Gastrocnemius medialis (tissue), 4 donors: ENCODE results near the gene TRIO. TPM values are rescaled to one million over a fixed set of nuclear protein-coding genes. Genes with fewer than 3 reads are reported as not detected.
A peak's percentile ranks its signal among the peaks of the same experiment; 100 is the strongest.

Experiments
- ATAC-seq, 2 donors: fragments of 150-250 bp; one replicate each; pipeline ENCODE4 v1.9.1; 2016
- DNase-seq, 2 donors: peaks; one replicate each; pipeline ENCODE4 v3.0.0-alpha.2; 2019
- H3K27ac ChIP-seq, 4 donors: fragments of 200-600 bp; sonication (generic); 1 replicate in 1 of 4; 2 replicates in 3 of 4; pipeline ENCODE4 v1.5.1; 2016 to 2018; ENCODE audit warnings: mild to moderate bottlenecking in 2 of 4, moderate library complexity in 1 of 4
- H3K27me3 ChIP-seq, 3 donors: fragments of 200-600 bp; sonication (generic) in 2 of 3; 1 replicate in 1 of 3; 2 replicates in 2 of 3; pipeline versions ENCODE4 v1.5.1 to v1.6.0; 2016 to 2019; ENCODE audit warnings: mild to moderate bottlenecking in 1 of 3, moderate library complexity in 1 of 3
- H3K36me3 ChIP-seq, 2 donors: fragments of 200-600 bp; sonication (generic) in 1 of 2; one replicate each; pipeline ENCODE4 v1.5.1; 2017 to 2018
- H3K4me1 ChIP-seq, 2 donors: fragments of 200-600 bp; sonication (generic) in 1 of 2; one replicate each; pipeline ENCODE4 v1.5.1; 2016 to 2017; ENCODE audit warnings: mild to moderate bottlenecking in 2 of 2
- H3K4me3 ChIP-seq, 4 donors: fragments of 200-600 bp; sonication (generic) in 3 of 4; 1 replicate in 1 of 4; 2 replicates in 3 of 4; pipeline ENCODE4 v1.5.1; 2016 to 2019; ENCODE audit warnings: mild to moderate bottlenecking in 2 of 4
- H3K9me3 ChIP-seq, 3 donors: fragments of 200-600 bp; sonication (generic) in 2 of 3; 1 replicate in 1 of 3; 2 replicates in 2 of 3; pipeline ENCODE4 v1.5.1; 2016 to 2019
- POLR2A ChIP-seq, 2 donors: fragments of 450-650 bp; IDR thresholded peaks; one replicate each; pipeline ENCODE4 v1.6.1; 2017; ENCODE audit warnings: antibody characterized with exemption in 2 of 2, mild to moderate bottlenecking in 2 of 2, moderate library complexity in 2 of 2
- in situ Hi-C, 4 donors: fragments of 200-750 bp; cut with MboI; loops; one replicate each; pipeline versions ENCODE4 v1.15.0 to v1.8.0; 2017; ENCODE audit warnings: low sequenced_read_pairs in 4 of 4
- intact Hi-C: fragments of 100-400 bp; cut with DNase I; formaldehyde crosslinking; loops from one replicate; pipeline ENCODE4 v1.15.1; 2023; ENCODE audit warnings: low total_unique reads
- total RNA-seq, 4 donors: library from RNA; depleted of rRNA; stranded (reverse); fragments of >200 nt; gene quantifications; one replicate each; pipeline versions ENCODE4 v1.1.0 to v1.2.3, GENCODE V29; 2016
- TF ChIP-seq, protein P1 (sequence below), 5 experiments: fragments of 450-650 bp in 3 of 5; fragments of 200-600 bp in 2 of 5; sonication (generic) in 2 of 5; IDR thresholded peaks in 4 of 5; conservative IDR thresholded peaks in 1 of 5; 1 replicate in 4 of 5; 2 replicates in 1 of 5; pipeline ENCODE4 v1.5.1; 2016 to 2019; ENCODE audit warnings: antibody characterized with exemption in 5 of 5, mild to moderate bottlenecking in 3 of 5, moderate library complexity in 3 of 5

The TRIO gene
- total RNA-seq, 4 donors from 2014 or later, result 31.5 to 57.5 (median 50.4) TPM

DNA sequence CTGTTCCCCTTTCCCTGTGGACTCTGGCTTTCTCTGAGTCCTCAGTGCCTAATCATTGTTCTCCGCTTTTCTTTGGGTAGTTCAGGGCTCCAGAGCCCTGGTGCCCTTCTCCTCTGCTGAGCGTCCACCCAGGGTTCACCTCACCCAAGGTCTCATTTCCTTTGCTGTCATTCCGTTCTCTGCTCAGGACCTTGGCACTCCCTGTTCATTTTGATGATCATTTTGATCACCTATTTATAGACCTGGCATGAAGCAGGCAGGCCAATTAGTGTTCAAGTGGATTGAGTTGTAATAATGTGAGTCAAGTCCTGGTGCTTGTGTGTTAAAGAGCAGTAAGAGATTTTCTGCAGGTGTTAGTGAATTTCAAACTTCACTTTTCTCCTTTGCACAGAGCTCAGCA is 3.6 kb downstream of the TRIO start:
- Histone ChIP-seq H3K4me1 (peaks cover 53 to 59% of the 10 kb centered on the region in 2 donors), H3K36me3 (no peaks in the 10 kb centered on the region), H3K27ac (peak overlapping the region; percentile 89 to 95 (median 92)), H3K9me3 (no peaks in the 10 kb centered on the region), H3K4me3 (peak overlapping the region in 1 of 4 donors; percentile 3), H3K27me3 (no peaks in the 10 kb centered on the region)
- TF ChIP-seq, protein P1, sequence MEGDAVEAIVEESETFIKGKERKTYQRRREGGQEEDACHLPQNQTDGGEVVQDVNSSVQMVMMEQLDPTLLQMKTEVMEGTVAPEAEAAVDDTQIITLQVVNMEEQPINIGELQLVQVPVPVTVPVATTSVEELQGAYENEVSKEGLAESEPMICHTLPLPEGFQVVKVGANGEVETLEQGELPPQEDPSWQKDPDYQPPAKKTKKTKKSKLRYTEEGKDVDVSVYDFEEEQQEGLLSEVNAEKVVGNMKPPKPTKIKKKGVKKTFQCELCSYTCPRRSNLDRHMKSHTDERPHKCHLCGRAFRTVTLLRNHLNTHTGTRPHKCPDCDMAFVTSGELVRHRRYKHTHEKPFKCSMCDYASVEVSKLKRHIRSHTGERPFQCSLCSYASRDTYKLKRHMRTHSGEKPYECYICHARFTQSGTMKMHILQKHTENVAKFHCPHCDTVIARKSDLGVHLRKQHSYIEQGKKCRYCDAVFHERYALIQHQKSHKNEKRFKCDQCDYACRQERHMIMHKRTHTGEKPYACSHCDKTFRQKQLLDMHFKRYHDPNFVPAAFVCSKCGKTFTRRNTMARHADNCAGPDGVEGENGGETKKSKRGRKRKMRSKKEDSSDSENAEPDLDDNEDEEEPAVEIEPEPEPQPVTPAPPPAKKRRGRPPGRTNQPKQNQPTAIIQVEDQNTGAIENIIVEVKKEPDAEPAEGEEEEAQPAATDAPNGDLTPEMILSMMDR (IDR thresholded peaks at IDR 0.05 in 4 of 5, conservative IDR thresholded peaks at IDR 0.05 in 1 of 5), result no peak
- TF ChIP-seq POLR2A (IDR thresholded peaks at IDR 0.05), result no peak
- DNase-seq, result no peak
- in situ Hi-C loops (loop anchor here in 1 of 4 donors (10.0 kb wide), 1 partner anchor 108 kb away; no protein-coding TSS in a partner anchor), intact Hi-C loops (loop anchor here (10.0 kb wide), 1 partner anchor 518 kb away; the partner anchor contains the start of gene OTULIN)
- ATAC-seq, result no peak

DNA sequence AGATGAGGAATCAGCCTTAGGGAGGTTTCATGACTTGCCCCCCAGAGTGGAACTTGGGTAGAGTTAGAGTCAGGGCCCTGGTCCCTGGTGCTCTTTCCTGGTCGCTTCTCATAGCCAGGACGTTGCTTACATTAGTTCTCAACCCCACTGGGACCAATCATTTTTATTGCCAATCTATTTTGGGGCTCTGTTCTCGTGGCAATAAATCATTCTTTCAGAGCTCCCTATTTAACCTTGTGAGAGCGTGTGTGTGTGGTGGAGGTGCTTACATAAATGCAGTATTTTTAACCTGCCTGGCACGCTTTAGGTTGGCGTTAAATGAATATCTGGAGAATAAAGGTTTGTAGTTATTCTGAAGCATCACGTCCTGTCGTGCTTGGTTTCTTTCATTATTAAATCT is 4.1 kb downstream of the TRIO start:
- Histone ChIP-seq H3K27me3 (no peaks in the 10 kb centered on the region), H3K4me3 (peak overlapping the region in 3 of 4 donors; percentile 1 to 19 (median 13)), H3K4me1 (peaks cover 54 to 60% of the 10 kb centered on the region in 2 donors), H3K36me3 (no peaks in the 10 kb centered on the region), H3K27ac (peak overlapping the region; percentile 89 to 95 (median 92)), H3K9me3 (no peaks in the 10 kb centered on the region)
- intact Hi-C loops, result loop anchor here (10.0 kb wide), 1 partner anchor 518 kb away; the partner anchor contains the start of gene OTULIN
- in situ Hi-C loops, result loop anchor here in 1 of 4 donors (10.0 kb wide), 1 partner anchor 108 kb away; no protein-coding TSS in a partner anchor
- DNase-seq, result no peak
- ATAC-seq, result no peak
- TF ChIP-seq POLR2A (IDR thresholded peaks at IDR 0.05), result no peak
- TF ChIP-seq, protein P1 (IDR thresholded peaks at IDR 0.05 in 4 of 5, conservative IDR thresholded peaks at IDR 0.05 in 1 of 5), result no peak

DNA sequence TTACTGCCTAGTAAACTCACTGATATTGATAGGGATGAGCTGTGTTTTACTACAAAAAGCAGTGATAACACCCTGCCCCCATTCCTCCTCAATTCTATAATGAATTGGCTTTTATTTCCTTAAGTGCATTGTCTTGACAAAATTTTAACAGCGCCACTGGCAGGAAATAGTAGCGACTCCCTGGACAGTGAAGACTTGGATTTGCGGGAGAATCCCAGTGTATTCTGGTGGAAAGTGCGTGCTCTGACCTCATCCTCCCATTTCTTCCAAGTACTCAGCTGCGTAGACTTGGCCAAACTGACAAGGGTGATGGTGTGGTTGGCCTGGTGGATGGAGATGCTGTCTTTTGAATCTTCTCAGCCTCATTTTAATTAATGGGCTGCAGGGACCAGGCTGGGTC is 5.3 kb downstream of the TRIO start:
- Histone ChIP-seq H3K4me1 (peaks cover 63 to 68% of the 10 kb centered on the region in 2 donors), H3K9me3 (no peaks in the 10 kb centered on the region), H3K4me3 (no peak overlapping the region), H3K27ac (no peak overlapping the region), H3K27me3 (no peaks in the 10 kb centered on the region), H3K36me3 (no peaks in the 10 kb centered on the region)
- DNase-seq (no peak), ATAC-seq (no peak)
- TF ChIP-seq, protein P1 (IDR thresholded peaks at IDR 0.05 in 4 of 5, conservative IDR thresholded peaks at IDR 0.05 in 1 of 5), result no peak
- TF ChIP-seq POLR2A (IDR thresholded peaks at IDR 0.05), result no peak
- intact Hi-C loops, result loop anchor here (10.0 kb wide), 1 partner anchor 516 kb away; the partner anchor contains the start of gene OTULIN
- in situ Hi-C loops, result loop anchor here in 1 of 4 donors (10.0 kb wide), 1 partner anchor 106 kb away; no protein-coding TSS in a partner anchor

DNA sequence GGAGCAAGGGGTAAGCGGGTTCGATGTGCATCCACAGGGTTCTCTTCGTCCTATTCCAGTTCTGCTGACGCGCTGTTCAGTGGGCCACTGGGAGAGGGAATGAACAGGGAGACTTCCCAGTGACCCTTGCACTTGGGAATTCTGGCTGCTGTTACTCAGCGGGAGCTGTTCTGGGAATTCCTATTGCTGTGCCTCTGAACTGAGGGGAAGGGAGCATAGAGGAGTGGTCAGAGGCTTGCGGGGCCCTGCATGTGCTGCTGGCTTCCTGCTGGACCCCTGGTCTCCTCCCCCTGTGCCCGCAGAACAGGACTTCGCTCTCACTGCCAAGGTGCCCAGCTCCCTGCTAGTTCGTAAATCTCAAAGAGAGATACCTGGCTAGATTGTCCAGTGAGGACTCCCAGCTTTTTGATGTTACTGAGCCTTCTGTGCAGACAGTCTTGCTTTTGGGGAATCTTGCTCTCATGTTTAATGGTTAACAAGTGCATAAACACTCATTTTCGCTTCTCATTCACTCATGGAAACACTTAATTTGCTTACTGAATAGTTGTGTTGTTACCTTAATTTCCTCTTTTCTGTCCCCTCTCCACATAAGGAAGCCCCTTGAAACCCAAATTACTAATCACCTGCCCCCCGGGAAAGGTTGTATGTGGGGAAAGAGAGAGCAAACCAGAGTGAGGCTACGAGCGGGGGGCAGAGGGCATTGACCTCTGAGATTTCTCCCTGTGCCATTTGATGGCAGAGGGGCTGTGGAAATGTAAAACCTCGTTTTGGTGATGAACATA is 5.9 kb downstream of the TRIO start:
- no peak overlapping the region for H3K4me3 ChIP-seq
- intact Hi-C loops (loop anchor here (10.0 kb wide), 1 partner anchor 516 kb away; the partner anchor contains the start of gene OTULIN), in situ Hi-C loops (loop anchor here in 1 of 4 donors (10.0 kb wide), 1 partner anchor 106 kb away; no protein-coding TSS in a partner anchor)
- no peak for ATAC-seq
- H3K27me3 ChIP-seq, result no peaks in the 10 kb centered on the region
- no peak for TF ChIP-seq POLR2A (IDR thresholded peaks at IDR 0.05)
- TF ChIP-seq, protein P1 (IDR thresholded peaks at IDR 0.05 in 4 of 5, conservative IDR thresholded peaks at IDR 0.05 in 1 of 5), result no peak
- no peak for DNase-seq
- H3K27ac ChIP-seq, result no peak overlapping the region
- H3K4me1 ChIP-seq, result peaks cover 69 to 74% of the 10 kb centered on the region in 2 donors
- H3K9me3 ChIP-seq, result no peaks in the 10 kb centered on the region
- H3K36me3 ChIP-seq, result no peaks in the 10 kb centered on the region
